ENCODE results near the gene CEP112.

The CEP112 gene

DNA sequence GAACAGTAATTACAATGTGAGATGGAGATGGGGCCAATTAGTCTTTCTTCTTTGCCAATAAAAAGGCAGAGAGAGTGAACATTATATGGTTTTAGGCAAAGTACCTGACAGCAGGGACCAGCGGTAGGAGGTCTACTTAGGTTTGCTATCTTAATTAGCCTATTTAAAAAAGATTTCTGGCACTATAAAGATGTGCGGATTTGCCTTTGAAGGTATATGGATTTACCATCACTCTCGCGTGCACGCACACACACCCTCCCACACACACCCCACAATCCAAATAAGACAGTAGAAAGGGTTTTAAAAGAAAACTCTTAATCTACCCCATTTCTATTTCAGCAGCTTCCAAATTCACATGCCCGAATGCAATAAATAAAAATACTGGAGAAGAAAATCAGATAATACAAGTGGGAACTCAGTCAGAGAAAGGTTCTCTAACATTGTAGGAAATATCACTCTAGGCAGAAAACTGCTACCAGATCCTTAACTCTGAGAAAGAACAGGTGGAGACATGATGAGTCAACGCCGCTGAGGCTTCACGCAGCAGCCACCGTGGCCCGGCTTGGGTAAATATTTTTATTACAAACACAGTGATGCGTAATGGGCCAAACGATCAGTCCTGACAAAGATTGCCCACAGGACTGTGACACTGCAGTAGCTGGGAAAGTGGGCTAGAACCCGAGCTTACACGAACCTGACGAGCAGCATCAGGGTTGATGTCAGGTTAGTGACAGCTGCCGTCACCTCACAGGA lies 563.9 kb downstream of the CEP112 start:
- DNase-seq: no peak

DNA sequence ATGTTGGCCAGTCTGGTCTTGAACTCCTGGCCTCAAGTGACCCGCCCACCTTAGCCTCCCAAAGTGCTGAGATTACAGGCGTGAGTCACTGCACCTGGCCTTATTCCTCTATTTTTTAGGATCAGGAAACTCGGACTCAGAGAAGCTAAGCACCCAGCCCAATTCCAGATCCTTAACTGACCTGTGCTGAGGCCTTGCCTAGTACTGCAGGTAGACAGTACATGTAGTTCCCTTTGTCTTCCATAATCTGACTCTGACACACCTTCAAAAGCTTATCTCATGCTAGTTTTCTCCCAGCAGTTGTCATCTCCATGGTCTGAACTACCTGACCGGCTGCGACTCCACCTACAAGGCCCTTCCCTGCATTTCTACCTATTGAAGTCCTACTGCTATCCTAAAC lies 564.8 kb downstream of the CEP112 start:
- DNase-seq: no peak

DNA sequence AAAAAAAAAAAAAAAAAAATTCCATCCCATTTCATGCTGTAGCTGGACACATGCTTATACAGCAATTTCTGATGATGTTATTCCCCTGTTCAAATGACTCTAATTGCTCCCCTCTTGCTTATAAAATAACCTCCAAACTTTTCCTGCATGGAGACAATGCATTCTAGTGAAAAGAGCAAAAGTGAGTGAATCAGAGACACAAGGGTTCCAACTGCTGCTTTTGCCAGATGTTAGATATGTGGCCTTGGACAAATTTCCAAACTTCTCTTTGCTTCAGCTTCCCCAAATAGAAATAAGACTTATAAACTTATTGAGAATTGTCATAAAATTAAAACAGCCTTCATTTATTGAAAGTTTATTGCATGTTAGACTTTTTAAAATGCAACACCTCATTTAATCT lies 565.5 kb downstream of the CEP112 start:
- DNase-seq: no peak

DNA sequence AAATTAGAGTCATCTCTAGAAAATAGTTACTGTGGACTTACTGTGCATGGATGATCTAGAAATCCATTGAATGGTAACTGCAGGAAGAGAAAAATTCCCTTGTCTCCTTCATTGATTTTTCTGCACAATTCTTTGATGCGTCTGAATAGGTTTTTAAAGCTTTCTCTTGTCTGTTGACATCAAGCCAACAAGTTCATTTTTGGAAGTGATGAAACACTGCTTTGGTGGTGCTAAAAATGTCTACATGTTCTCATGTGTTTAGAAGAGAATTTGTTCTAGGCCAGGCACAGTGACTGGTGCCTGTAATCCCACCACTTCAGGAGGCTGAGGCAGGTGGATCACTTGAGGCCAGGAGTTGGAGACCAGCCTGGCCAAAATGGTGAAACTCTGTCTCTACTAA lies 573.4 kb downstream of the CEP112 start:
- no peak for DNase-seq

DNA sequence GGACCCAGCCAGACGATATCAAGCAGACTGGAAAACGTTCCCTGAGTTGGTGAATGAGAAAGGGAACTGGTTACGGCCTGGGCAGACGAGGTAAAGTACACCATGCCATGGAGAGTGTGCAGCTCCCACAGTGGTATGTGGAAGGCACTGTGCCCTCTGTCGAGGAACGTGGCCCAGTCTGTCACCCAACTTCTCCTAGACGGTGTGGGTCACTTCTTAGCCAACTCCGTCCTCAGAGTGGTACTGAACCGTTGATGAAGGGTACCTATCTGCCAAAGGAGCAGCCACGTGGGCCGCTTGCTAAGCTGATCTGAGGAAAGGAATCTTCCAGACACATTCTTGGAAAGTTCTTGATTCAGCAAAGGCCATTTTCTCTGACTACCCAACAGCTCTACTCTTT lies 574.4 kb downstream of the CEP112 start:
- no peak for DNase-seq

DNA sequence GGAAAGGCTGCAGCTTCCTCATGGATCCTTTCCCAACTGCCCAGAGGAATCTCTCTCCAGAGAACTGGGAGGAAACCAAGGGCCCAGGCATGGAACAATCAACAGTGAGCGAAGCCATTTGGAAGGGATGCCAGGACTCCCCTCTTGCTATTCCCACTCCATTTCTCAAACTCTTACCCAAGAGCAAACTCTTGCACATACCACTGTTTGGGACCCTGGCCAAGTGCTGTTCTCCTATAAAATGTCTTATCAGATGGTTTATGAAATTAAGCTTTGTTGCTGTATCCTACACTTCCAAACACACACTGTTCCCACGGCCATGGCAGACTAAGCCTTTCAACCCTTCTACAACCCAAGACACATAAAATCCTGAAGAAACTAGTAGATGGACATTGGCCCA lies 582.2 kb downstream of the CEP112 start:
- no peak for DNase-seq

DNA sequence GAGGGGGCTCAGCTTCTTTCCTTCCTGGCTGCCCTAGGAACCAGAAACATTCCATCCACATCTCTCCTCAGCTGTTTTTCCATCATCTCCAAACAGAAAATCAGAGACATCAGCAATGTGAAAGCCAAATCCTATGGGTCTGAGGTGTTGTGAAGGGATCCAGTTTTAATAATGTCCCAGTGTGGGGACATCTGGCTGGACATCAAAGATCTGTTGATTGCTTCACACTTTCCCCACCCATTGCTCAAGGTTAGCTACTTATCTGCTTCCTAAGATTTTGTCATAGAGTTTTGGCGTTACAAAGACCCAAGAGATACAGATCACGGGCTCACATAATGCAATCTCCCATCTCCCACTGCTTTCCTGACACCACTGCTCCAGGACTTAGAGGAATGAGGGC lies 582.6 kb downstream of the CEP112 start:
- no peak for DNase-seq

DNA sequence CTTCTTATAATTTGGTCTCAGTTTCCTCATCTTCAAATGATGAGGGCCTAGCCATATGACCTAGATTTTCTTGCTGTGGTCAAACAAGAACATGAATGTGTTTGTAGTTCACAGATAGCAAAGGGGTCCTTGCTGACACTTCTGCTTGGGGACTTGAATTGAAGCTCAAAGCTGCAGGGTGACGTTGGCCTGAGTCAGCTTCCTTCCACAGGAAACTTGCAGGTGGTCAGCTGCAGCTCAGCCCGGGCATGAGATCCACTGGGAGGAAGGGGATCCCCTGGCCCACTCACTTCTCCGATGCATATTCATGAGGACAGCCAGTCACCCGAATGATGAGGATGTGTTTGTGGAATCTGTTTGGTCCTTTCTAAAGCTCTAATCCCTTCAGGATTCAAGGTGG lies 587.9 kb downstream of the CEP112 start:
- DNase-seq: no peak

DNA sequence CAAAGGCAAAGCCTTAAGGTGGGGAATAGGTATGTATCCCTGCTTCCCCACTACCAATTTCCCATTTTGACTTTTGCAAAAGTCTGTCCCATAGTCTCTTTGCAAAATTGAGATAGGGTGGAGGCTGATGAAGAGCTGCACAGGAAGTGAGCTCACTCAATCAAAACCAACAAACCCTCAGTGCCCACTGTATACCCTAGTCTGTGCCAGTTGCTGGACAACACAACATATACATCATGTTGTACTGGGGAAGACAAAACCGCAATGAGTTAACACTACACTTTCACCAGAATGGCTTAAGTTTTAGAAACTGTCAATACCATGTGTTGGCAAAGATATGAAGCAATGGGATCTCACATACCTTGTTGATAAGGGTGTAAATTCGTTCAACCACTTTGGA lies 590.1 kb downstream of the CEP112 start:
- no peak for DNase-seq

DNA sequence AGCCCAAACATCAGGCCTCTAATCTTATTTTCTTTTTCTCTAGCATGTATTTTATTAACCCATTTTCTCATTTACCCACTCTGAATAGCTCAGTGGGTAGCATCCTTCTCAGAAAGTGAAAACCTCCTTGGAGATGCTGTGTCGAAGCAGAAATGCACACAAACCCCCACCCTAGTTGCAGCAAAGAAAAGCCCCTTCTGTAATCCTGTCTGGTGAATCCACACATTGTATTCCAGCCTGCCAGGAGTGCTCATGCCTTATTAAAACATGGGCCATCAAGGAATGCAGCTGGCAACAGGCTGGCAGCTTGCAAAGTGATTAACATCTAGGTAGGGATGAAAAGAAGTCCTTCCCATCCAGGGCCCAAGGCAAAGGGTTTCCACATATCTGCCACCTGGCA lies 590.8 kb downstream of the CEP112 start:
- DNase-seq: no peak

DNA sequence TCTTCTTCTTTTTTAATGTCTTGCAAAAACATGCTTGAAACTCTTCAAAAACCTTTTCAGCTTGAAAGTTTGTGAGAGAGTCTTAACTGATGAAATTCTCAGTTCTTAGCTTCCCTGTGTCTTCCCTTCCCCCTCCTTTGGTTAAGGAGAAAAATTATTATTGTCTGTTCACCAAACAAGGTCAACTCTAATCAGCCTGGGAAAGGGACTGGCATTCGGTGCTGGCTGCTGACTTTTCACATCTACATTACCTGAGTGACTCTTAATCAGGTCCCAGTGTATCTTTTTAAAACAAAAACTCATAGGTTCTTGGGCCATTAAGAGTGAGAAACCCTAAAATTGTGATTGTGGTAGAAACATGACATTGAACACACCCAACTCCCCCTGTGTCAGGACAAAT lies 591.4 kb downstream of the CEP112 start:
- DNase-seq: no peak

DNA sequence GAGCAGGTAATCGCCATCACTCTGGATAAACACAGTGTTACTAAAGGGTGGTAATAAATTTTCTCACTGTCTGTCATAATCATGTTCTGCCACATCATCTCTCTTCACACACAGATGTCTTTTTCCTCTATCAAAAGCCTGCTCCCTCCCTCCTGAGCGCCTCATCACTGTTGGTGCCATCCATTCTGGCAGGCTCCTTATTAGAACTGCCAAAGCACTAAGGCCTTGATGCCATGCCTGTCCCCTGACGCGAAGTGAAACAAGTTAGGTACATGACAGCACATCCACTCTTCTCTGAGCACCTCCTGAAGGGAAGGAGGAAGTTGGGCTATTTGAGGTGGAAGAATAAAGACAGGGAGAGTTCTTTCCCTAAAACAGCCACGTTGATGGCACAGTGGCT lies 592.3 kb downstream of the CEP112 start:
- no peak for DNase-seq

DNA sequence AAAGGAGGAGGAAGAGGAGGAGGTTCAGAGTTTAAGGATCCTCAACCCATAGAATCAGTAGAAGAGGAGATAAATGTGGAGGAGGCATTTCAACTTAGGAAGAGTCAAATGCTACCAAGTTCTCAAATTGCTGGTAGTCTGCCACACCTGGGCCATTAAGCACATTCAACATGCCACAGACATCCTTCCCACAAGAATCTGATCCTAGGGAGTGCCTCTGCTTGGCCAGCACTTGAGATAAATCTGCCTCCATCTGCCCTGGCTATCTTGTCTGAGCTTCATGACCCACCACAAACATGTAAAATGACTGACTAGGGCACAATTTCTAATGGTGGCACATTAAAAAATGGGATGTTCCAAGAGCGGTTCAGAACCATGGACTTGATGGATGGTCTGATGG lies 593.2 kb downstream of the CEP112 start:
- no peak for DNase-seq

DNA sequence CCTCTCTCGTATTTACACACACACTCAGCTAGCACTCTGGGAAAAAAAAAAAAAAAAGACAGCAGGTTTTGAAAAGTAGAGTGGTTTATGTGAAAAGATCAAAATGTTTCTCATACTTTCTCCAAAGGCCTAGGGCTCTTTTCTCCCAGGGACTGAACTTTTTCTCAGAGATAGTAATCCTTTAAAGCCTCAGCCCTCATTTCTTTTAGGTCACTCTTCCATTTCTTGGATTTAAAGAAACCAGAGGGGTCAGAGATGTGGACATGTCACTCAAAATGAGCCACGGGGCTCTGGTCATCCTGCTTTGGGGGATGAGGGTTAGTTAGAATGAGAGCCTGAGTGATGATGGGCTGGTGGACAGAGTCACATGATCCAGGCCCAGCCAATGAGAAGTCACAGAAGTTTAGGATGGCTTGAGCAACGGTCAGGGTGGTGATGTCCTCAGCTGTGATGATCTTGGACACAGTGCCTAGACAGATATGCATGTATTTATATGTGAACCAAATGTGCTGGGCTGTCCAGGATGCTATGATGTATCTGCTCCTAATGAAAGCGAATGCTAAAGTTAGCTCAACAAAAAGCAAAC lies 596.8 kb downstream of the CEP112 start:
- DNase-seq: no peak

DNA sequence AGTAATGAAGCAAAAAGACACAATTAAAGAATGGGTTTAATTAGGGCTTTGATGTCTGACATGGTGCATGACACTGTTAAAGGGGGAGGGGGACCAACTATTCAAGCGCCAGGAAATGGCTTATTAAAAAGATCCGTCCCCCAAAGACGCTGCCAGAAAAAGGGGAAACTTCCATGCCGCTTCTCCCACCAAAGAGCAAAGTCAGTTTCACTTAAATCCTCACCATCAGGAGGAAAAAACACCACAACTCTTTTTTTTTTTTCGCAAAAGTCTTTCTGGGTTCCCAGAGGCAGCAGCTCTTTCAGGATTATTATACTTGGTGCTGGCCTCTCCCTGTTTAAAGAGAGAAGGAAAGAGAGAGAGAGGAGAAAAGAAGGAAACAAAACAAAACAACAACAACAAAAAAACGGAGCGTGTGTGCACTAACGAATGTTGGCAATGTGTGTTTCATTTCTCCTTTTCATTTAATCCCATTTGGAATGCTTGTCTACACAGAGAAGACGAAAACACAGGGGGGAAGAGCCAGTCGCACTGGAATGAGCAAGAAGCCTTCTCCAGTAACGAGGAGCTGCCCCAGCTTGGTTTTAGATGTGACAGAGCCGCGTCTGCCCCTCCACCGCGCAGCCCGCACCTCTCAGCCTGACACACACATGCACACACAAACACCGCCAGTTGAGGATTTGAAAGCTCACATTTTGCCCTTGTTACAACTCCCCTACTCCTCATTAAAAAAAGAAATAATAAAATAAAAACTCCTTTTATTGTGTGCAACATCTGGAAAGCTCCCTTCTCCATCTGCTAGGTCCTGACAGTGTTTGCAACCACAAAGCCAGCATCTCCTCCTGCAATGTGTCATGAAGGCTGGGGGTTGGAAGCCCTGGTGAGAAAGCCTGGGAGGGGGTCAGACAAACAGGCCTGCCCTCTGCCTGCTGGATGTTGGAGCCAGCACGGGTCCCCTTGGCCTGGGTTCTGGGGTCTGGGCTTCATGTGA lies 597.8 kb downstream of the CEP112 start:
- DNase-seq: no peak

DNA sequence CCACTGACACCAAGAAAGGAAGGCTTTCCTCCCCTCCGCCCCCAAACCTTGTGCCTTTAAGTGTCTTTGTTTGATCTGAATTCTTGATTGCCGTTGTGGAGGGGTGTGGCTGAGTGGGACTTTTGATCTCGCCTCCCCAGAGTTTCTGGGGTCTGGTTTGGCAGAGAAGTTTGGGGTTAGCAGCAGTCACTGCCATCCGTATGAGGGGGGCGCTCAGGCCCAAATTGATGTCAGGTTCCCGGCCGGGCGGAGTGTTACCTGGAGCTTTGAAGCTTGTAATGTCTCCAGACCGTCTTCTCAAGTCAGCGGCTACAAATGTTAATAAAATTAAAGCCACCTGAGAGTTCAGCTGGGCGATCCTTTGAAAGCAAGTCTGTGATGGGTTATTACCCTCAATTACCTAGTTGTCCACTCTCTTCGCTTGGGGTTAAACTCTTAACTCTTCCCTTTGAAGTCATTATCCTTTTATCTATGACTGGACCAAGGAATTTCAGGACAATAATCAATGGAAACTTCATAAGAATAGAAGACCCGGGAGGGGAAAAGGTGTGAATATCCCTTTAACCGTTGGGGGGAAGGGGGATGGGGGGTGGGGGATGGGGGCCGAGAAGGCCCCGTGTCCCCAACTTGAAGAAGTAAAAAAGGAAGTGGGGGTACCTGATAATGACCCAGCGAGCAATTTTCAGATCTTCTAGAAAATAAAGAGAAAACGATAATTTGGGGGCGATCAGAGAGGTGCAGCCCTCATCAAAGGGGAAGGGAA lies 598.7 kb downstream of the CEP112 start:
- DNase-seq: no peak

DNA sequence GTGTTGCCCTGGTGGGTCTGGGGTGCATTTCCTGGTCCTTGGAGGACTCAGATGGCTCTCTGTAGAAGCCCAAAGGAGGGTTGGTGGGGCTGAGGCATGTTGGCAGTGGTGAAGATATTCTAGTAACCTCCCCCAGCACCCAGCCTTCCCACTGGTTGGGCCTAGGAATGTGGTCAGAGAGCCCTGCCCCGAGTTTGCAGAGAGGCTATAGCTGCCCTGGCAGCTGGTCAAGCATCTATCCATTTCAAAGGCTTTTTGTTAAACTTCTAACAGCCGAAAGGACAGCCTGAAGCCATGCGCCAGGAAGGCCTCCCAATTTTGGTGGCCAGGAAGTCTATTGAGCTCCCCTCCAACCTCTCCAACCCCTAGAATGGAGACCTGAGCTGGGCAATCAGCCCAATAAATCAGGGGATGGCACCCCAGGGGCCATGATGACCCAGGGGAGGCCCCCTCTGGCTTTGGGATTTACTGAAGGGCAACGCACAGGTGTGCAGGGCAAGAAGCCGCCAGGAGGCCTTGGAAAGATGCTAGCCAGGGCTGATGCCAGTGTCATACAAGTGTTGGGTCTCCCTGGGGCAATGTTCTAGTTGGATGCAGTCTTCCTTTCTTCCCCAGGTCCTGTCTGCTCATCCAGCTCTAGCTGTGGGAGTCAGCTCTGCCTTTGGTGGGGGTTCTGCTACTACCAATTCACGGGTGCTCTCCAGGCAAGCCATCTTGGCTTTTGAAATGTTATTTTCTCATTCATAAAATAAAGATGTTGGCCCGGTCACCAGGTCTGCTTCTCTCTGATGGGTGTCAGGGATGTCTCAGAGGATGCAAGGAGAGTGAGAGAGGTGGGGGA lies 599.6 kb downstream of the CEP112 start:
- DNase-seq: no peak

DNA sequence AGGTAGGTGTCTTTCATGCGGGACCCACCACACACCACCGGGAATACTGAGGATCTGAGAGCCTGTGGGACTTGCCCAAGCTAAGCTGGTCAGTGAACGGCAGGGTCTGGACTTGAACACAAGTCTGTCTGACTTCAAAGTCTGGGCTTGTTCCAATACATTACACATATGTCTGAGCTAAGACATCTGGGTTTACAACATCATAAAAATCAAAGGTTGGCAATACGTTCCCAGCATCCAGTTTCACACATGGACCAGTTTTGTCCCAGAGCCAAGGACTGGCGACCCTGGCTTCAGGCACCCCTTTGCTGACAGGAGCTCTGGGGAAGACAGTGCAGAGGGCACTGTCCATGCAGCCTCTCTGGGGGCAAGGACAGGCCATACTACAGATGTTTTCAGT lies 602.6 kb downstream of the CEP112 start:
- no peak for DNase-seq

DNA sequence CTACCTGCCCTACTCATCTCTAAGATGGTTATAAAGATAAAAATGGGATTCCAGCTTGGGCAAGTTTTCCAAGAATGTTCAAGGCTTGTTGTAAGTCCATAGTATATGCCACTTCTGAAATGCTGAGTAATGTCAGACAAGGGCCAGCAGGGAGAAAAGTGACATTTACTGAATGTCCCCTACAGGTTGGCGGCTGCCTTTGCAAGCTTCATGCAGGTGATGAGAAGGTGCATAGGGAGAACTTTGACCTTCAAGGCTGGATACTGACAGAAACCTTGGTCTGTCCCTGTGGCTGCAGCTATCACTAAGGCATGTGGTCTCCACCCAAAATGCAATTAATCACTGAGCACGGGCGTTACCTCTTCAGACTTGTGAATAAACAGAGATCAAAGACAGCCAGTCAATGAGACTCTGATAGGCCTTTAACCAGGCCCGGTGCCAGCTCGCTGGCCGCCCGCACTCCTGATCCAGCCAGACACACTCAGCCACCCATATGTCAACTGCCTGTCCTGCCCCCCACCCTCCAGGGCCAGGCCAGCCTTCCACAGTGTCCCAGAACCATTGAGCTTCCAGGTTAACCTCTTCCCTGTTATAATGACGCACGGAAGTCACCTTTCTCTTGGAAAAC lies 603.6 kb downstream of the CEP112 start:
- no peak for DNase-seq

DNA sequence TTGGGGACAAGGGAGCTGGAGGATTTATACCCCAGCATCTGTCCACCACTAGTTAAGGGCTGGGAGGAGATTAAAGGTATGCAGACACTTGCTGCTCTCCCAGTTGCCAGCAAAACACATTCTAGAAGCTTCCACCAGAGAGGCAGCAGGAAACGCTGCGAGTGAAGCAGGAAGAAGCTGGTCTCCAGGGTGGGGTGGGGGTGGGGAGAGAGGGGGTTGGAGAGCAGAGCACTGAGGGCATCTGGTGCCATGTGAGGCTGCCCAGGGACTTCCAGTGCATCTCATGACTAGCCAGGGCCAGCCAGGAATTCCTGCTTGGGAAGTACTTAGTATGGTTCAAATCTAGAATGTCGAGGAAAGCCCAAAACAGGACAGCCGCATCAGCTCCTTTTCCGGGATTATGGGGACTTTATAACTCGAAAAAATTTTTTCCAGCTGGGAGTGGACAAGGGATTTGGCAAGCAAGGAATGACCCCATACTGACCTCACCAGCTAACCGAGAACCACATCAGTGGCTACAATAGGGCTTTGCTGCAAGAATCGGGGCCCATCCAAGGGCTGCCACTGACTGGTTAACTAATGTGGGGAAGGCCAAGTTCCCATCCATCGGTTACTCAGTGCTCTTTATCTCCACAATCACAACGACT lies 604.3 kb downstream of the CEP112 start:
- no peak for DNase-seq

DNA sequence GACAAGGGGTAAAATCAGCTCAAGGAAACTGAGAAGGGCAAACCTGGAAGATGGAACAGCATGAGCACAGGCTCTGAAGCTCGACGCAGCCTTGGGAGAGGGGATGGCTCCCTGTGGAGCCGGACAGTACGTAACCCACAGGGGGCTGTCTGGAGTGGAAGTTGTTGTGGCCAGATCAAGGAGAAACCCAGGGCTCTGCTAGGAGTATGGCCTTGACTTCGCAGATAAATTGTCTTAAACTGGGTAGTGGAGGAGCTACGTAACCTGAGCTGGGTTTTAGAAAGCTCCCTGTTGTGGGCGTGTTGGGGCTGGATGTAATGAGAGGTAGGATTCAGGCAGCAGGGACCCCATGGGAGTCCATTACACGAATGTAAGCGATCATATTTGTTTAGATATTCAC lies 605.0 kb downstream of the CEP112 start:
- DNase-seq: no peak
